Stimulated activated CD8-positive, alpha-beta memory T cell treated with anti-CD3 and anti-CD28 coated beads, Interleukin-12 subunit alpha, Interleukin-12 subunit beta, amount 100 ng/mL, for 4 hours (primary cell): ENCODE measurements around the gene POU2AF3.

ENCODE experiments used
- DNase-seq: peaks from one replicate; pipeline ENCODE4 v3.0.0-alpha.2; 2020; ENCODE audit warnings: low read depth

POU2AF3 gene

DNA sequence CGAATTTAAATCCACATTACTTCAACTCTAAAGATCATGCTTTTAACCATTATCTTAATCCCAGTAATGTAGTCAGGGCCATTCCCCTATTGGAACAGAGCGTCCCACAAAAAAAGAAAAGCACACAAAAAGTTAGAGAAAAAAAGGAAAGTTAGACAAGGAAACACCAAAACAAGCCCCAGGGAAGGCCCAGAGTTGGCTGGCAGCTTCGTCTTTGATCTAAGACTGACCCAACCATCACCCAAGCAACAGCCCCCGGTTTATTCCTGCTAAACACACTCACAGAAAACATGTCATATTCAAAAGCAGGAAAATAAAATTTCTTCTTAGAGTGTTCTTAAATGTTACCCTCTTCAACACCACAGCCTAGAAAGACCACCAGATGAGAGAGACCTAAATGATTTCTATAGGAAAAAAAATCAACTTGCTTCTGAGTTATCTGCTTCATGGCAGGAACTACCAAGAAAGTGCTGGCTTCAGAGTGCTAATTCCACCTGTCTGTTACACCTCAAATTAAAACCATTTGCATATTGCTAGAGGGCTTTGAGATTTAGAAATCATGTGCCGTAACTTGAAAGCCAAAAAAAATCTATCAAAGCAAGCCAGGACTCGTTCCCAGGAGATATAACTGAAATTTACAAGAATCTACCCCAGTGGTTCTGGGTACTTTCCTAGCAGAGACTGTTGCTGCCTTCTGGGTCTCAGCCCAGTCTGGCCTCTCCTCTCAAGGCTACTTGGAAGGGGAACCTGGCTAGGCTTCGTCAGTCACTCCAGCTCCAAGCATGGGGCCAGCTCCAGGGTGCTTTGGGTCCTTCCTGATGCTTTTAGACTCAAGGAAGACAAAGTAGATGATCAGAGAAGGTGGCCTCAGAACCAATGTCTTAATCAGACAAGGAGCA lies 31.2 kb downstream of the POU2AF3 start:
- no peak for DNase-seq

DNA sequence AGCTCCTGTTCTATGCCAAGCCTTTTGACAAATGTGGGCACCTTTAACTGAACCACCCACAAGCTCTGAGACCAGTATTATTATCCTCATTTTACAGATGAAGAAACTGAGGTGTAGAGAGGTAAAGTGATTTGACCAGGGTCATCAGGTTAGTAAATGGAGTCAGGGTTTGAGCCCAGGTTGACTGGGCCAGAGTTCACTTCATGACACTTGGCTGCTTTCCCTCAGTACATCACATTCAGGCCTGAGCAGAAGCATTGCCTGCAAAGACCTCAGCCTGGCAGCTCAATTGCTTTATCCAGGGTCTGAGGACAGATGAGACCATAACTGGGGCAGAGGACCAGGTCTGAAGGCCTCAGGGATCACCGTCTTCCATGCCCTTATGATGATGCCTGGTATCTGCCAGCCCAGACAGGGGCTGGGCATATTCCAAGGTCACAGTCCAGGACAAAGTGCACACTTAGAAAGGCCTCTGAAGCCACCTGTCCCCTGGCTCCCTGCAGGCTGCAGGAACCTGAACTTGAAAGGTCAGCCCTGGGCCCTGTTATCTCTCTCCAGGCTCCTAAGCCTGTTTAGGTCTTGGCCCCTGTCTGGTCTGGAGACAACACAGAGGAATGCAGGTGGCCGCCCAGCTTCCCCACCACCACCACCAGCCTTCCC lies 32.0 kb downstream of the POU2AF3 start:
- DNase-seq: no peak

DNA sequence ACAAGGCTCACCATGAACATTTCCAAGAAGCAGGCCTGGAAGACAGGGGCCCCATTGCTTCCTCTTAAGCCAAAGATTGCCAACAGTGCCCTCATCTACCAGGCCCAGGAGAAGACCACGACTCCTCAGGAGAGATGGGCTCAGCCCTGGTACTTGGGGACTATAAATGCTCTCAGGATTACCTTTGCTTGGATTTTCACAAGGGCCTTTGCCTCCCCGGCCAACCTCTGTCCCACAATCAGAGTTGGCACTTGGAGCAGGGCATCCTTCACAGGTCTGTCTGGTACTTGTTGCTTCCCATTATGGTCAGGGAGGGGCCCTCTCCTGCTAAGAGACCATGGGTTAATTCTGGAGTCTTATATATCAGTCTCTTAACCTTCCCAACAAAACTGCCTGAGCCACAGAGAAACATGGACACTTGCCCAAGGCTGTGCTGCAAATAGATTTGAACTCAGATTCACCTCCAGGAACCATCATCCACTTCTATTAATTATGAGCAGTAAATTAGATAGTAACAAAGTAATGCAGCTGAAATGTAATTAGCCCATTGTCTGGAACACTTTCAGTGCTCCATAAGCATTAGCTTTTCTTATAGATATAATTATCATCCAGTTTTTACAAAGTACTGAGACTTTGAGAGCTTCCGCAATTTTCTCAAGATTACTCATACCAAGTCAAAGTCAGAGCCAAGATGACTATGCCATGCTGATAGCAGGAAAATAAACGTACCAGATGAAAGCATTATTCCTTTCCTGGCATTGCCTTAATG lies 33.5 kb downstream of the POU2AF3 start:
- no peak for DNase-seq

DNA sequence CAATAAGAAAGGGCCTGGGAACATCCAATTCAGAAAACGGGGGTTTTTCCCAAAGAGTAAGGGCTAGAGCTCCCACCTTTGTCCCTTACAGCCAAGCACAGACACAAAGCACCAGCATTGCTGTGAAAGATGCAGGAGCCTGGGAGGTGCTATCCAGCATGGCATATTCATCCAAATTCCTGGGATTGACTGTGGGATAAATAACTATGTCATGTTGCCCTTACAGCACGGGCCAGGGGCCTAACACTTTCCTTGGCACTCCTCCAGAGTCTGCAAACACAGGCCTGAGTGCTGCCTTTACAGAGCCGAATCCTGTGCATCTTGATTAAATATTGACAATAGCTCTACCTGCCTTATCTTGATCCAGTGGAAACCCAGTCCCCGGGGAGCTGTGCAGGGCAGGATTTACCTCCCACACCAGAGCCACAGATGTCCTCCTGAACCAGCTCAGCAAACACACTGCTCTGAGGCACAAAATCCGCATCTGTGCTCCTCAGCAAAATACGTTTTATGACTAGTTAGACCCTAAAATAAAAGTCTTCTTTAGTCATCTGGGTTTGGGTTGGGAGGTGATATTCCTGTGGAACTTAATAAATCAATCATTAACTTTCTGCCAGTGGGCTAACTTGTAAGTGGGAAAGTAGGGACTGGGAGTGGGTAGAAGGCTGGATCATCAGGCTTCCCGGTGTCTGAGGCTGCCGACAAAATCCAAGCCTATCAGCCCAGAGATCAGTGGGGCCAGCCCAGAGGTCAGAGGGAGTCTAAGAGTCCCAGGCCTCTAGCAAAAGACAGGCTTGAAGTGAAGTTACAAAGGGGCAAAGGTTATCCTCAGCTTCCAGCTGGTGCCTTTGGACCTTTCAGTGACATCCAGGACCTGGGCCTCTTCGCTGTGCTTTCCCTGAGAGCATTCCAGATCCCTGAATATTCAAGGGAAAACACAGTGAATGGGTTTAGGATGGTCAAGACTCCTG lies 36.5 kb downstream of the POU2AF3 start:
- no peak for DNase-seq

DNA sequence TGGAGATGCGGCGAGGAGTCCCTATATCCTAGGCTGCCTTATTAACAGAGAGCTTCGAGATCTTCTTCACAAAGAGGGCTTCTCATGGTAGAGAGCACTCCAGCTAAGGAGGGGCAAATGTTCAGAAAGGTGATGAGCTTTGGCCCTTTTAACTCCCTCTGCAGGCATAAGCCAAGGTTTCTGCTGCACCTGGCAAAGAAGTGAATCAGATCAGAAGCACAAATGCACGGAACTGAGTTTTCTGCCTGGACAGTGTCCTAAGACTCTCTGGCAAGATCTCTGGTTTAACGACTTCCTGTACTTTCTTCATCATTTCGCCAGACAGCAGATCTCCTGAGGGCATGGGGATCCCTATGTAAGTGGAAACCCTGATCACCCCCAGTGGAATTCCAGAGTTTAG lies 37.2 kb downstream of the POU2AF3 start:
- DNase-seq: no peak

DNA sequence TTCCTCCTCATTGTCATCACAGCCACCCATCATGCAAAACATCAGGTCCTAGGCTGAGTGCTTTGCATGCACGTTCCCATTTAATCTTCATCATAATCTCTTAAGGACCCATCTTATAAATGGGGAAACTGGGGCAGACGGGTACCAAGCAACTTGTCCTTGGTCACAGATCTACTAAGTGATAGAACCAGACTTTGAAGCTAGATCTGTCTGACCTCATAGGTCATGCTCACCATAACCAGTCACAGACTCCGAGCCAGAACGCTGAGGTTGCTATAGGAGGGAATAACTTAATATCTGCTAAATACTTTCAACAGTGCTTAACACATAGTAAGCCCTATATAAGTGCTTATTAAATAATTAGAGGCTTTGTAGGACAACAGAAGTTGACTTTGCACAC lies 37.7 kb downstream of the POU2AF3 start:
- no peak for DNase-seq

DNA sequence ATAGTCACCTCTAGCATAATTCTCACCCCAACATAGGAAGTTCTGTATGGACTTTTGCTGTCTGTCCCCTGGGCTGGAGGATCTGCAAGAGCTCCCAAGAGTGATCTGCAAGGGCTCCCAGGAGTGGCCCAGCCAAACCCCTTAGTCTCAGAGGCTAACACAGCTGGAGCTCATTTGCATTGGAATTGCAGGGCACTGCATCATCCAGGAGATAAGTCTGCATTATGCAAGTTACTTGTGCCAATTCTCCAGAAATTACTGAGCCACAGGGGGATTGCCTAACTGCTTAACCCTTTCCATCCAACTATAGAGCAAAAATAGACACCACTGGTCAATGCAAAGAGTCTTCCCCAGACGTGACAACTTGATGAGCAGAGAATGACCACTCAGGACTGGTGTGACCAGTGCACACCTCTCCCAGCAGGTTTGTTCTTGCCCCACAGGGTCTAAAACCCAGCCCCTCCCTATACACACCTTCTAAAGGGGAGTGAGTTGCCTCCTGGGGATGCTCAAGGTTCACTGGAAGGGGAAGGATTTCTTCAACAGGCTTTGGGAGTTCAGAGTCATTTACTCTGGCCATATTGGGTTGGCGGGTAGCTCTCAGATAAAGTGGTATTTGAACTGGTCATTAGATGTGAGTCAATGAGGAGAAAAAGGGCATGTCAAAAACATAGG lies 38.4 kb downstream of the POU2AF3 start:
- no peak for DNase-seq

DNA sequence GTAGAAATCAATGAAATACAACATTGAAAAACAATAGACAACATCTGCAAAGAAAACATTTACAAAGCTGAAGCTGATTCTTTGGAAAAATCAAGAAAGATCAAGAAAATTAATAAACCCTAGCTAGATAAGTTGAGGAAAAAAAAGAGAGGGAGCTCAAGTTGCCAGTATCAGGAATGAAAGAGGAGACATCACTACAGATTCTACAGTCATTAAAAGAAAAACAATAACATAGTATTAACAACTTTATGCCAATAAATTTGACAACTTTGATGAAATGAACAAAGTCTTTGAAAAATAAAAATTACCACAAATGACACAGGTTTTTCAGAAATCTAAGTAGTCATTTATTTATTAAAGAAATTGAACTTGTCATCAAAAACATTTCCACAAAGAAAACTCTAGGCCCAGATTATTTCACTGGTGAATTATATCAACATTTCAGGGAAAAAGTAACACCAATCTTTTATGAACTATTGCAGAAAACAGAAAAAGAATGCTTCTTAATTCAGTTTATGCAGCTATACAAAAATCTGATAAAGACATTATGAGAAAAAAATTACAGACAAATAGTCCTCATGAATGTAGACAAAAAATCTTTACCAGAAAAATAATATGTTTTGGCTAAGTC lies 41.5 kb downstream of the POU2AF3 start:
- no peak for DNase-seq

DNA sequence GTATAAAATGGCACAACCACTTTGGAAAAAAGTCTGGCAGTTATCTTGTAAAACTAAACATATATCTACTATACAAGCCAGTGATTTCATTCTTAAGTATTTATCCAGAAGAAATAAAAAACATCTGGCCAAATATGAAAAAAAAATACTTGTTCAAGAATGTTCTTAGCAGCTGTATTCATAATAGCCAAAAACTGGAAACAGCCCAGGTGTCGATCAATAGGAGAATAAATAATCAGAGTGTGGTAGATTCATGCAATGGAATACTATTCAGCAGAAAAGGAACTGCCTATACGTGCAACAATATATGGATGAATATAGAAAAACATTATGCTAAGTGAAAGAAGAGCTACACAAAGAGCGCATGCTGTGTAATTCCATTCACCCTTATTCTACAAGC lies 44.0 kb downstream of the POU2AF3 start:
- no peak for DNase-seq

DNA sequence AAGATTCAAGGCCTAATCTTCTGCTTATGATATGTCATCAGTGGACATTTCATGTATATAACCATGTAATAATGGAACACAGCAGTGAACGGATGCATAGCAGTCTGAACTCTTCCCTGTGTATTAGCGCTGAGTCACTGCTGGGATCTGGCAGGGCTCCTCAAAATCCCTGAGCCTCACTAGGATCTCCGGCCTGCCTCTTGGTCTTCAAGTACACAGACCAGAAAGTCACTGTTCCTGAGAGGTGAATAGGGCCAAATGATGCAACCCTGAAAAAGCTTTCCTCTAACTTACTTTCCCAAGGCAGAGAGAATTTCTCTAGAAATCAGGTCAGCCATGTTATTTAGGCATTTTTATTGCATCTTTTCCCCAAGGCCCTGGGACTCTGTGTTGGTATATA lies 45.7 kb downstream of the POU2AF3 start:
- no peak for DNase-seq

DNA sequence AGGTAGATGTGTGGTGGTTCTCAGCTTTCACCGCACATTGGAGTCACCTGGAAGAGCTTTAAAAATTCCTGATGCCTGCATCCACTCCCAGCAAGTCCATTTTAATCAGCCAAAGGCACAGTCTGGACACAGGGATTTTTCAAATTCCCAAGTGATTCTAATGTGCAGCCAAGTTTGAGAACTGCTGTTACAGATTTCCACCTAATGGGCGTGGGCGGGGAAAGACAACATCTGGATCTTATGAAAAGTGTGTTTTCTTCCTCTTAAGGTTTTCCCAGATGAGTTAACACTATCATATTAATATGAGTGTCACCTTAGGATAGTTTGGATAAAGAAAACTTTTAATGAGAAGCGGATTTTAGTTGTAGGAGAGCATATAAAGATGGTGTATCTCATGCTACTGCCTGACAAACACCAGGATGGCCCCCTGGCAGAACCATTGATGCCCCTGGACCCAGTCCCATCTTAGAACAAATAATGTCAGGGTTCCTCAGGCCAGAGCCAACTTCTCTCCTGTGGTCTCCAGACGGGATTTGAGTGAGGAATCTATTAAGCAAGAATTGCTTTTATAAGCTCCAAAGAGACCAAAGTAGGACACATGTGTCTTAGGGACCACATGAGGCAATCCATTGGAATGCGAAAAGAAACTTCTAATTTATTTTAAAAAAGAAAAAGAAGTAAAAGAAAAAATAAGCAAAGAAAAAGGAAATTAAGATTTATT lies 48.8 kb downstream of the POU2AF3 start:
- DNase-seq: no peak

DNA sequence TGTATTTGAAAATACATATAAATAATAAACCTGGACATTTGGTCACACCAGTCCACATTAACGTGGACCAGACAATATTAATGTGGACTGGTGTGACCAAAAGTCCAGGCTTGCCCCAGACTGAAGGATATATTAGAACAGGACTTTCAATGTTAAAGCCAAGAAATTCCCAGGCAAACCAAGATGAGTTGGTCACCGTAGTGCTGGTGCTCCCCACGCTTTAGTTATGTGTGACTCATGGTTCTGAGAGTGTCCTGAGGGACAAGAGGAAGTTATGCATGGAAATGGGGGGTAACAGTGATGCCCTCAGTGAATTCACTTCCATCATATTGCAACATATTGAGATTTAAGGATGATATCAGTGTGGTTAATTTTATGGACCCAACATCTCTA lies 49.4 kb downstream of the POU2AF3 start:
- no peak for DNase-seq

DNA sequence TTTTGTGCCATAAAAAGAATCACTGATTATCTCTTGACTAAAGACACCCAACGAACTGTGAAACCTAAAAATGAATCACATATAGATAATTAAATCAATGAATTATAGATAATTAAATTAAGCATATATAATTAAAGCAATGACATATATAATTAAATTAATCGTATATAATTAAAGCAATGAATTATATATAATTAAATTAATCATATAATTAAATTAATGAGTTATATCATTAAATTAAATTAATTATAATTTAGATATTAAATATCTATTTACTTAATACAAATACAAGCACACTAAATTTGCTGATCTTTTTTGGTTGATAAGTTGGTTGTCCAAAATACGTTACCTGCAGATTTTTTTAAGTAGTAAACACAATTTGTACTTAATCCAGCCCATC lies 49.8 kb downstream of the POU2AF3 start:
- no peak for DNase-seq

DNA sequence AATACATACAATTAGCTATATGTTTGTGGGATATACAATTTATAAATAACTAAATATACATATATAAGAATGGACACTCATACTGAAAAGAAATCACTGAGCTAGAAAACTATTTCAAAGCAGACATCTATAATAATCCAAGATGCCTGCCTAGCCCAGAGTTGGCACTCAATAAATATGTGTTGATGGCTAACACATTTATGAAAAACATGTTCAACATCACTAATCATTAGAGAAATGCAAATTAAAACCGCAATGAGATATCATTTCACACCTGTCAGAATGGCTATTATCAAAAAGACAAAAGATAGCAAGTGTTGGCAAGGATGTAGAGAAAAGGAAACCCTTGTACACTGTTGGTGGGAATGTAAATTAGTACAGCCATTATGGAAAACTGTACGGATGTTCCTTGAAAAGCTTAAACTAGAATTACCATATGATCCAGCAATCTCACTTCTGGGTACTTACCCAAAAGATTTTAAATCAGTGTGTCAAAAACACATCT lies 50.9 kb downstream of the POU2AF3 start:
- no peak for DNase-seq

DNA sequence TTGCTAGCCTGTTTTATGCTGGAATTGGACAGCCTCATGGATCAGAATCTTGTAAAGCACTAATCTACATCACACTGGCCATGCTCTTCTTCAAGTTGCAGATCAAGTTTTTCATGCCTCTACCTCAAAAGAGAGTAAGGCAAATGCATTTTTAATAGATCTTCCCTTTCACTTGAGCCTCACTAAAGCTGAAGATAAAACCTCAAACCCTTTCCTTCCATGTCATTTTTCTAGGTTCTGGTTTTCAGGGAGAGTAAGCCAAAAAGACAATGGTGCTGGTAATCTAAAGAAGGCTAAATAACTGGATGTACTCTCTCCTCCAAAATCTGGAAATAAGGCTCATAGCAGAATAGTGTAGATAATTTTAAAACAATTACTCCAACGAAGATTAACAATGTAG lies 52.5 kb downstream of the POU2AF3 start:
- DNase-seq: no peak

DNA sequence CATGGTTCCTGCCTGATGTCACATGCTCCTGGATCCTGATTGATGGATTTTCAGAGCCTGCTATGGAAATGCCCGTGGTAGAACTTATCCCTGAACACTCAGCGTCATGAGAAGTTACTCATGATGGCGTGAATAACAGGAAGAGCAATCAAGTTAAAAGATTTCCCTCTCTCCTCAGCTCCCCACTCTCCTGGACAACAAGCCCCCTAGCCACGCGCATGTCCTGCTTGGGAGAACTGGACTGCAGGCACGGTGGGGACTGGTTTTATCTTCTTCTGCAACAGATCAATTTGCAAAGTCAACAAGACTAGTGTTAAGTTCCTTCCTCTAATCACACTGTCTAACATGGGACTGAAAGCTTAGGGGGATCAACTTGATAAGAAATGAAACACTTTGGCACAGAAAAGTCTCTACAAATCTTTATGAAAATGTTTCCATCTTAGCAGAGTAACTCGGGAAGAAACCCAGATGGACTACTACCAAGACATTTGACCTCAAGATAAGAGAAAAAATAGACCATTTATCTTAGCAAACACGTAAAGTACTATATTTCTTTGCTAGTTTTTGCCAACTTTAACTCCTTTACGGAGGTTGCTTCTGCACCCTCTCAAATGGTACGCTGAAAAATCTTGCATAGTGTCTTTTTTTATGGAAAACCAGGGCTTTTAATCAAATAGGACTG lies 53.2 kb downstream of the POU2AF3 start:
- DNase-seq: no peak

DNA sequence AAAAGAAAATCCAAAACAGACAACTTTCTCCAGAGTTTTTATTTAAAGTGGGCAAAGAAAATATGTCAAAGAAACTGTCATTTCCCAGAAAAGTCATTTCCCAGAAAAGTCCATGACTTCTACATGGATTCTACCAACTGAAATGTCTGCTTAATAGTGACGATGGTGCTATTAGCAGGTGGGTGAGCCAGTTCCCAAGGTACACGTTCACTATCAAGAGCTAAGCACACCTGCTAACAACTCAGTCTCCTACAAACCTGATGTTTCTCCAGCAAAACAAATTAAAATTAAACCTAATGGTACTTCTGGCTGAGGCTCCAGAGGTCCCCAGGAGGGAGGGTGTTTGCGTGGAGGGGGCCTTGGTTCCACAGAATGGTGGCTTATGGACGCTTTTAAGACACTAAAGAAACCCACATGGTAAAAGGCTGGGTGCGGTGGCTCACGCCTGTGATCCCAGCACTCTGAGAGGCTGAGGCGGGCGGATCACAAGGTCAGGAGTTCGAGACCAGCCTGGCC lies 53.9 kb downstream of the POU2AF3 start:
- no peak for DNase-seq

DNA sequence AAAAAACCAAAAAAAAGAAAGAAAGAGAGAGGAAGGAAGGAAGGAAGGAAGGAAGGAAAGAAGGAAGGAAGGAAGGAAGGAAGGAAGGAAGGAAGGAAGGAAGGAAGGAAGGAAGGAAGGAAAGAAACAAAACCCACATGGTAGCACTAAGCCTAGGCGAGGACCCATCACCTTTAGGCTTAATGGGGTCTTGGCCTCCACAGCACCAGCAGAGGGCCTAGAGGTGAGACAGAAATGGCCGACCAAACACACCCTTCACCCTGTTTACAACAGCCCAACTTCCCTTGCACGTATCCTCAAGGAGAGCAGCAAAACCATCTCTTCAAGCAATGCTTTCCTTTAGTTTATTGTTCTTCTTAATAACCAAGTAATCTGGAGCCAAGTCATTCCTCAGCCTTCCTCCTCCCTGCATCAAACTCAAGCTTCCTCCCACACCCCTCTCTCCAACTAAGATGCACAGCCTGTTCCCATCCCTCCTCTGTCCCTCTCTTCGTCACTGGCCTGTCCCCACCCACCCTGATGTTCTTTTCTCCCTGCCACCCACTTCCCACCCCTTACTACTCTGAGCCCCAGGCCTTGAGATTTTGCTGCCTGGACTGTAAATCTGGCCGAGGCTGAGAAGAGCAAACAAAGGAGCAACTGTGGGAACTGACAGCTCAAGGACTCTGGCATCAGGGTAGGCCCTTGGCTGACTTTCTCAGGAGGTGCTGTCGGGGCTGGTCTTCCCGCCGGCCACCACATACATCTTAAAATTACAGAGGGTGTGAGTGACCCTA lies 54.8 kb downstream of the POU2AF3 start:
- DNase-seq: no peak
